ENCODE measurements around the gene CDH23.

CDH23 gene

GRCh38 chr10:71459513-71459912 is 62.8 kb downstream of the CDH23 start:
- Histone ChIP-seq H3K27ac (ENCODE audit: low read depth, low read length) (no peak overlapping the region), H3K9ac (ENCODE audit: low read length) (no peak overlapping the region), H3K36me3 (ENCODE audit: control insufficient read depth, insufficient read depth, low read length) (no peaks in the 10 kb centered on the region), H3K27me3 (ENCODE audit: control insufficient read depth, insufficient read depth, low read length) (no peaks in the 10 kb centered on the region), H3K4me3 (ENCODE audit: low read length) (no peak overlapping the region), H3K4me1 (ENCODE audit: control insufficient read depth, insufficient read depth, low read length) (no peaks in the 10 kb centered on the region)

GRCh38 chr10:71460615-71461014 is 63.9 kb downstream of the CDH23 start:
- Histone ChIP-seq H3K36me3 (ENCODE audit: control insufficient read depth, insufficient read depth, low read length) (no peaks in the 10 kb centered on the region), H3K4me1 (ENCODE audit: control insufficient read depth, insufficient read depth, low read length) (no peaks in the 10 kb centered on the region)

DNA sequence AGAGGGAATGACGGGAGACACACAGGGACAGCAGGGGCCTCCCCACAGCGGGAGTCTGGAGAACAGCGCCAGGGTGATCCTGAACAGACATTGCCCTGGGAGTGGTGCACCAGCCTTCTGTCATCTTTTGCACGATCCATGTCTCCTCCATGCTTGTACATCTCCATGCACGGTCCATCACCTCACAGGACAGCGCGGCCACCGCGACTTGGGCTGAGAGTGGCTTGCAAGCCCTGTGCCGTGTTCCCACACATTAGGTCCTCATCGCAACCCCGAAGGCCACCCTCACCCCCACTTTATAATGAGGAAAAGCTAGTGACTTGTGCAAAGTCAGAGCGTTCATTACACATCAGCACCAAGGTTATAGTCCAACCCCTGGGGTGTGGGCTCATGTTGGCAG is 64.7 kb downstream of the CDH23 start:
- Histone ChIP-seq H3K9ac (ENCODE audit: low read length) (no peak overlapping the region), H3K27ac (ENCODE audit: low read depth, low read length) (no peak overlapping the region), H3K27me3 (ENCODE audit: control insufficient read depth, insufficient read depth, low read length) (no peaks in the 10 kb centered on the region), H3K4me1 (ENCODE audit: control insufficient read depth, insufficient read depth, low read length) (no peaks in the 10 kb centered on the region), H3K36me3 (ENCODE audit: control insufficient read depth, insufficient read depth, low read length) (no peaks in the 10 kb centered on the region), H3K4me3 (ENCODE audit: low read length) (no peak overlapping the region)

More at GRCh38 chr10:71460615-71461014, 63.9 kb downstream of the CDH23 start:
- Histone ChIP-seq H3K9ac (ENCODE audit: low read length) (no peak overlapping the region), H3K27me3 (ENCODE audit: control insufficient read depth, insufficient read depth, low read length) (no peaks in the 10 kb centered on the region), H3K27ac (ENCODE audit: low read depth, low read length) (no peak overlapping the region), H3K4me3 (ENCODE audit: low read length) (no peak overlapping the region)

- Histone ChIP-seq H3K4me1 (ENCODE audit: control insufficient read depth, insufficient read depth, low read length) (no peaks in the 10 kb centered on the region), H3K4me3 (ENCODE audit: low read length) (no peak overlapping the region), H3K36me3 (ENCODE audit: control insufficient read depth, insufficient read depth, low read length) (no peaks in the 10 kb centered on the region), H3K27me3 (ENCODE audit: control insufficient read depth, insufficient read depth, low read length) (no peaks in the 10 kb centered on the region), H3K27ac (ENCODE audit: low read depth, low read length) (no peak overlapping the region), H3K9ac (ENCODE audit: low read length) (no peak overlapping the region)
These were observed 65.6 kb downstream of the CDH23 start for GRCh38 chr10:71462062-71462935.

- Histone ChIP-seq H3K27ac (ENCODE audit: low read depth, low read length) (no peak overlapping the region), H3K36me3 (ENCODE audit: control insufficient read depth, insufficient read depth, low read length) (no peaks in the 10 kb centered on the region), H3K4me3 (ENCODE audit: low read length) (no peak overlapping the region), H3K9ac (ENCODE audit: low read length) (no peak overlapping the region), H3K27me3 (ENCODE audit: control insufficient read depth, insufficient read depth, low read length) (no peaks in the 10 kb centered on the region), H3K4me1 (ENCODE audit: control insufficient read depth, insufficient read depth, low read length) (no peaks in the 10 kb centered on the region)
These were observed 66.4 kb downstream of the CDH23 start for GRCh38 chr10:71463111-71463510.

- no peak overlapping the region for H3K27ac ChIP-seq (ENCODE audit: low read depth, low read length)
- no peaks in the 10 kb centered on the region for H3K27me3 ChIP-seq (ENCODE audit: control insufficient read depth, insufficient read depth, low read length)
- H3K4me3 ChIP-seq (ENCODE audit: low read length) = no peak overlapping the region
- H3K9ac ChIP-seq (ENCODE audit: low read length) = no peak overlapping the region
- H3K4me1 ChIP-seq (ENCODE audit: control insufficient read depth, insufficient read depth, low read length) = no peaks in the 10 kb centered on the region
- H3K36me3 ChIP-seq (ENCODE audit: control insufficient read depth, insufficient read depth, low read length) = no peaks in the 10 kb centered on the region
These were observed 69.0 kb downstream of the CDH23 start for GRCh38 chr10:71465551-71466252.

DNA sequence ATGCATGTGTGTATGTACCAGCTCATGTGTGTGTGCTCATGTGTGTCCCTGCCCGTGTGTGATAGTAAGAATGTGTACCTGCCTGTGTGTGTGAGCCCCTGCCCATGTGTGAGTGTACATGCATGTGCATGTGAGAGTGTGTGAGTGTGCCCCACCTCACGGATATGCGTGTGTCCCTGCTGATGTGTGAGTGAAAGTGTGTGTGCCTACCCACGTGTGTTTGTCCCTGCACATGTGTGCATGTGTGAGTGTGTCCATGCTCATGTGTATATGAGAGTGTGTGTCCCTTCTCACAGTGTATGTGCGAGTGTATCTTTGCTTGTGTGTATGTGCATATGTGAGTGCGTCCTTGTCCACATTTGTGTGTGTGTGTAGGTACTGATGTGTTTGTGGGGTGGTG is 69.6 kb downstream of the CDH23 start:
- no peak overlapping the region for H3K9ac ChIP-seq (ENCODE audit: low read length)
- H3K36me3 ChIP-seq (ENCODE audit: control insufficient read depth, insufficient read depth, low read length) = no peaks in the 10 kb centered on the region
- no peak overlapping the region for H3K4me3 ChIP-seq (ENCODE audit: low read length)
- no peak overlapping the region for H3K27ac ChIP-seq (ENCODE audit: low read depth, low read length)
- H3K27me3 ChIP-seq (ENCODE audit: control insufficient read depth, insufficient read depth, low read length) = no peaks in the 10 kb centered on the region
- no peaks in the 10 kb centered on the region for H3K4me1 ChIP-seq (ENCODE audit: control insufficient read depth, insufficient read depth, low read length)

DNA sequence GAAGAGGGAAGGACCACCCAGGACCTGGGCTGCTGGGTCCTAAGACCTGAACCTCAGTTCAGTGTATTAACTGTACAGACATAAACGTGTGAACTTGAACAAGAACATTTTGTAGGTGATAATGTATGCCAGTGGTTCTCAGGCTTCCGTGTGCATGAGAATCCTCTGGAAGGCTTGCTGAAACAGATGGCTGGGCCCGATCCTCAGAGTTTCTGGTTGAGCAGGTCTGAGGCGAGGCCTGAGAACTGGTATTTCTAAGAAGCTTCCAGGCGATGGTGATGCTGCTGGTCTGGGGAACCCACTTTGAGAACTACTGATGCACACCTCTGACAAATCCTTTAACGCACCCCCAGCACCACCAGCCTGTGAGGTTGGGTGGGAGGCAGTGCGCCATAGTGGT is 70.4 kb downstream of the CDH23 start:
- Histone ChIP-seq H3K4me1 (ENCODE audit: control insufficient read depth, insufficient read depth, low read length) (no peaks in the 10 kb centered on the region), H3K27me3 (ENCODE audit: control insufficient read depth, insufficient read depth, low read length) (no peaks in the 10 kb centered on the region), H3K4me3 (ENCODE audit: low read length) (no peak overlapping the region), H3K36me3 (ENCODE audit: control insufficient read depth, insufficient read depth, low read length) (no peaks in the 10 kb centered on the region), H3K27ac (ENCODE audit: low read depth, low read length) (no peak overlapping the region), H3K9ac (ENCODE audit: low read length) (no peak overlapping the region)

DNA sequence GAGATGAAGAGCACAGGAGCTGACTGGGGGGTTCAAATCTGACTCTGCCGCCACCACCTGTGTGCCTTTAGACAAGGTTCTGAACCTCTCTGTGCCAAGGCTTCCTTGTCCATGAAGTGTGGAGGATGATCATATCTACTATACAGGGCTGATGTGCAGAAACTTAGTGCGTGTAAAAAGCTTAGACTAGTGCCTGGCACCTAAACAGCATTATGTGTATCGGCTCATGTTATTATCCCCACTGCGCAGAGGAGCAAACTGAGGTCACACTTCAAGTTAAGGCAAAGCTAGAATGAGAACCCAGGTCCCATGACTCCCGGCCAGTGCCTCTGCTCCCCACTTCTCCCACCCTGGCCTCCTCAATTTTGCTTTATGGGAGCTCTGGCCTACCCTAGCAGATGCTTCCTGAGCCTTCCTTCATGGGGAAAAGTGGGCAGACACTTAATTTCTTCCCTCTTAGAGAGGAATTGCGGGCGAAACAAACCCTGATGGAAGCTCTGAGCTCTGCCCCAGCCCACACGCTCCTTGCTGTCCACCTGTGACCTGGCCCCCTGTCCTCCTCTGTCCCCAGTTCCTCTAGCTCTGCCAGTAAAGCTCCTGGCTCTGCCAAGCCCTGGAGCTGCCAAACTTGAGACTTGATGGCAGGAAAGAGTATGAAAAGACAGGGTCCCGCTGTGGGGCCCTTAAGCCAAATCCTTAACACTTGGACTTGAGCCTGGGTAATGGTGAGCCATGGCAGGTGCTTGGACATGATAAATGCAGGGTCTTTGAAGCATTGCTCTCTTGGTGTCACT is 71.0 kb downstream of the CDH23 start:
- no peaks in the 10 kb centered on the region for H3K27me3 ChIP-seq (ENCODE audit: control insufficient read depth, insufficient read depth, low read length)
- H3K27ac ChIP-seq (ENCODE audit: low read depth, low read length) = no peak overlapping the region
- no peak overlapping the region for H3K4me3 ChIP-seq (ENCODE audit: low read length)
- no peaks in the 10 kb centered on the region for H3K4me1 ChIP-seq (ENCODE audit: control insufficient read depth, insufficient read depth, low read length)
- H3K36me3 ChIP-seq (ENCODE audit: control insufficient read depth, insufficient read depth, low read length) = no peaks in the 10 kb centered on the region
- no peak overlapping the region for H3K9ac ChIP-seq (ENCODE audit: low read length)

DNA sequence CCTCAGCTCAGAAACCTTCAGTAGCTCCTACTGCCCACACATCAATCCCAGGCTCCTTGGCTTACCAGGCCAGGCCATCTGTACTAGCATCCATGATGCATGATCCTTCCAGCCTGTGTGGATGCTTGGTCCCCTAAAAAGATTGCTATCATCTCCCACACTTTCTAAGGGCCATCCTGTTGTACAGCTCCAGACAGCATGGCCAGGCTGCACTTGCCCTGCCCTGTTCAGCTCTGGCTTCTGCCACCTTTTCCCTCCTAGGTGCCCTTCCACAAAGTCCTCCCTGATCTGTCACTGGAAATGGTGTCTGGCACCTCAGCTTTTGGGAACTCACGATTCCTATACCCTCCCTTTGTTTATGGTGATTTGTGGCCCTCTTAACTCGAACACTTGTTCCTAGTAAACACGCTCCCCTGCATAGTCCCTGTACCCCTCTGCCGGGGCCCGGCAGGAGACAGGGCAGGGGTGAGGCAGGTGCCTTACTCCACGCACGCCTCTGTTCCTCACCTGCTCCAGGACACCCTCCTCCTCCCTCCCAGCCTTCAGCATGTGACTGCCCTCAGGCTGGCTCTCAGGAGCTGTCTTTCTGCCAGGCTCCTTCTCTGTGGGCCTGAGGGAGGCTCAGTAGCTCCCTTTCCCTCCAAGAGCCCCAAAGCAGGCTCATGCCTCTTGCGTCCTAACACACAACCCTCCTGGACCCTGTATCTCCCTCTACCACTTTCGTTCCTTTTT is 71.8 kb downstream of the CDH23 start:
- Histone ChIP-seq H3K36me3 (ENCODE audit: control insufficient read depth, insufficient read depth, low read length) (no peaks in the 10 kb centered on the region), H3K27ac (ENCODE audit: low read depth, low read length) (no peak overlapping the region), H3K4me3 (ENCODE audit: low read length) (no peak overlapping the region), H3K27me3 (ENCODE audit: control insufficient read depth, insufficient read depth, low read length) (no peaks in the 10 kb centered on the region), H3K9ac (ENCODE audit: low read length) (no peak overlapping the region), H3K4me1 (ENCODE audit: control insufficient read depth, insufficient read depth, low read length) (no peaks in the 10 kb centered on the region)

GRCh38 chr10:71471006-71471405 is 74.3 kb downstream of the CDH23 start:
- Histone ChIP-seq H3K27ac (ENCODE audit: low read depth, low read length) (no peak overlapping the region), H3K4me1 (ENCODE audit: control insufficient read depth, insufficient read depth, low read length) (peaks cover 7% of the 10 kb centered on the region), H3K9ac (ENCODE audit: low read length) (no peak overlapping the region), H3K27me3 (ENCODE audit: control insufficient read depth, insufficient read depth, low read length) (no peaks in the 10 kb centered on the region), H3K4me3 (ENCODE audit: low read length) (no peak overlapping the region), H3K36me3 (ENCODE audit: control insufficient read depth, insufficient read depth, low read length) (no peaks in the 10 kb centered on the region)

GRCh38 chr10:71471957-71472365 is 75.2 kb downstream of the CDH23 start:
- H3K9ac ChIP-seq (ENCODE audit: low read length) = no peak overlapping the region

More at GRCh38 chr10:71471957-71472365, 75.2 kb downstream of the CDH23 start:
- no peak overlapping the region for H3K4me3 ChIP-seq (ENCODE audit: low read length)
- H3K27ac ChIP-seq (ENCODE audit: low read depth, low read length) = no peak overlapping the region
- H3K4me1 ChIP-seq (ENCODE audit: control insufficient read depth, insufficient read depth, low read length) = peaks cover 15% of the 10 kb centered on the region
- no peaks in the 10 kb centered on the region for H3K27me3 ChIP-seq (ENCODE audit: control insufficient read depth, insufficient read depth, low read length)
- H3K36me3 ChIP-seq (ENCODE audit: control insufficient read depth, insufficient read depth, low read length) = no peaks in the 10 kb centered on the region
